PFSK-1 (cell line): ENCODE data around the gene GABBR1.

Source experiments
- FOXP2 ChIP-seq: optimal IDR thresholded peaks from 2 replicates; pipeline ENCODE3; 2011; ENCODE audit warnings: borderline replicate concordance, control low read depth, inconsistent platforms; ENCODE audit not compliant: insufficient read depth; ENCODE audit errors: extremely low read length, extremely low read depth
- POLR2AphosphoS5 ChIP-seq: IDR thresholded peaks from 2 replicates; pipeline ENCODE4 v1.6.1; 2012; ENCODE audit warnings: low read depth, mild to moderate bottlenecking, control low read depth, low read length, moderate library complexity

- TF ChIP-seq POLR2AphosphoS5: no peak
- TF ChIP-seq FOXP2: no peak
Observed at GRCh38 chr6:29666826-29667130, 33.8 kb upstream of the GABBR1 start.
